SK-N-SH treated with all-trans-retinoic acid at 6 μM for 48 hours (cell line): ENCODE data around the gene ARHGAP22.

ENCODE experiments used
- CSDC2 ChIP-seq: fragments of 250-450 bp; sonication (Bioruptor Pico); IDR thresholded peaks from 2 replicates; pipeline ENCODE4 v1.5.0; 2020; ENCODE audit warnings: mild to moderate bottlenecking, moderate library complexity
- OSR1 ChIP-seq: fragments of 250-450 bp; sonication (Bioruptor Pico); IDR thresholded peaks from 2 replicates; pipeline ENCODE4 v1.8.0; 2022; ENCODE audit warnings: moderate library complexity, mild to moderate bottlenecking, inconsistent platforms
- PATZ1 ChIP-seq: fragments of 250-450 bp; sonication (Bioruptor Pico); IDR thresholded peaks from 2 replicates; pipeline ENCODE4 v1.8.0; 2020; ENCODE audit warnings: mild to moderate bottlenecking, moderate library complexity, borderline replicate concordance
- RARB ChIP-seq: fragments of 250-450 bp; sonication (Bioruptor Pico); IDR thresholded peaks from 2 replicates; pipeline ENCODE4 v1.8.0; 2021; ENCODE audit warnings: mild to moderate bottlenecking, moderate library complexity
- TCF4 ChIP-seq: fragments of 250-450 bp; sonication (Bioruptor Pico); IDR thresholded peaks from 2 replicates; pipeline ENCODE4 v1.8.0; 2021; ENCODE audit warnings: mild to moderate bottlenecking, moderate library complexity, borderline replicate concordance
- TSHZ2 ChIP-seq: fragments of 250-450 bp; sonication (Bioruptor Pico); IDR thresholded peaks from 2 replicates; pipeline ENCODE4 v1.5.0; 2020; ENCODE audit warnings: mild to moderate bottlenecking, moderate library complexity
- ZC3H10 ChIP-seq: fragments of 250-450 bp; sonication (Bioruptor Pico); IDR thresholded peaks from 2 replicates; pipeline ENCODE4 v1.5.1; 2021; ENCODE audit warnings: mild to moderate bottlenecking, moderate library complexity
- ZFP3 ChIP-seq: fragments of 250-450 bp; sonication (Bioruptor Pico); IDR thresholded peaks from 2 replicates; pipeline ENCODE4 v1.5.0; 2020; ENCODE audit warnings: mild to moderate bottlenecking, moderate library complexity
- ZNF565 ChIP-seq: fragments of 450-650 bp; formaldehyde crosslinking; conservative IDR thresholded peaks from 2 replicates; pipeline ENCODE4 v1.5.0; 2020; ENCODE audit warnings: low read depth, mild to moderate bottlenecking, moderate library complexity
- ZNF70 ChIP-seq: fragments of 450-650 bp; formaldehyde crosslinking; IDR thresholded peaks from 2 replicates; pipeline ENCODE4 v1.5.0; 2020; ENCODE audit warnings: mild to moderate bottlenecking, moderate library complexity
- ZNF8 ChIP-seq: fragments of 450-650 bp; formaldehyde crosslinking; IDR thresholded peaks from 2 replicates; pipeline ENCODE4 v1.5.0; 2020; ENCODE audit warnings: mild to moderate bottlenecking, moderate library complexity

GRCh38 chr10:48511066-48511874 lies 93.6 kb downstream of the ARHGAP22 start:
- TF ChIP-seq ZNF8 (no peak), PATZ1 (CRISPR knock-in tag) (no peak), TSHZ2 (no peak), OSR1 (CRISPR knock-in tag) (no peak), ZC3H10 (CRISPR knock-in tag) (no peak), ZFP3 (no peak), CSDC2 (CRISPR knock-in tag) (no peak), ZNF70 (CRISPR knock-in tag) (no peak), ZNF565 (CRISPR knock-in tag) (no peak), RARB (no peak), TCF4 (no peak)
